ENCODE data around the gene RAB33A.

DNA sequence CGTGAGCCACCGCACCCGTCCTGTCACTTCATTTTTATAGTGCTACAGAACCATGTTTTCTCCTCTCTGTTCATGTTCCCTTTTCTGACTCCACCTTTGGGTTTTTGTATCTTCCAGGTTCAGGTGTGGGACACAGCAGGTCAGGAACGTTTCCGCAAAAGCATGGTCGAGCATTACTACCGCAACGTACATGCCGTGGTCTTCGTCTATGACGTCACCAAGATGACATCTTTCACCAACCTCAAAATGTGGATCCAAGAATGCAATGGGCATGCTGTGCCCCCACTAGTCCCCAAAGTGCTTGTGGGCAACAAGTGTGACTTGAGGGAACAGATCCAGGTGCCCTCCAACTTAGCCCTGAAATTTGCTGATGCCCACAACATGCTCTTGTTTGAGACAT is 12.4 kb downstream of the RAB33A start:
- TF ChIP-seq, protein P1, sequence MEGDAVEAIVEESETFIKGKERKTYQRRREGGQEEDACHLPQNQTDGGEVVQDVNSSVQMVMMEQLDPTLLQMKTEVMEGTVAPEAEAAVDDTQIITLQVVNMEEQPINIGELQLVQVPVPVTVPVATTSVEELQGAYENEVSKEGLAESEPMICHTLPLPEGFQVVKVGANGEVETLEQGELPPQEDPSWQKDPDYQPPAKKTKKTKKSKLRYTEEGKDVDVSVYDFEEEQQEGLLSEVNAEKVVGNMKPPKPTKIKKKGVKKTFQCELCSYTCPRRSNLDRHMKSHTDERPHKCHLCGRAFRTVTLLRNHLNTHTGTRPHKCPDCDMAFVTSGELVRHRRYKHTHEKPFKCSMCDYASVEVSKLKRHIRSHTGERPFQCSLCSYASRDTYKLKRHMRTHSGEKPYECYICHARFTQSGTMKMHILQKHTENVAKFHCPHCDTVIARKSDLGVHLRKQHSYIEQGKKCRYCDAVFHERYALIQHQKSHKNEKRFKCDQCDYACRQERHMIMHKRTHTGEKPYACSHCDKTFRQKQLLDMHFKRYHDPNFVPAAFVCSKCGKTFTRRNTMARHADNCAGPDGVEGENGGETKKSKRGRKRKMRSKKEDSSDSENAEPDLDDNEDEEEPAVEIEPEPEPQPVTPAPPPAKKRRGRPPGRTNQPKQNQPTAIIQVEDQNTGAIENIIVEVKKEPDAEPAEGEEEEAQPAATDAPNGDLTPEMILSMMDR (IDR thresholded peaks at IDR 0.05), result no peak
- TF ChIP-seq JUNB (IDR thresholded peaks at IDR 0.05), result no peak
- no peak for TF ChIP-seq CHD2 (IDR thresholded peaks at IDR 0.05; ENCODE audit: low read length, partially characterized antibody)
- no peak for TF ChIP-seq CBX8 (IDR thresholded peaks at IDR 0.05)
